ENCODE data around the gene GBX2.

Gene GBX2

DNA sequence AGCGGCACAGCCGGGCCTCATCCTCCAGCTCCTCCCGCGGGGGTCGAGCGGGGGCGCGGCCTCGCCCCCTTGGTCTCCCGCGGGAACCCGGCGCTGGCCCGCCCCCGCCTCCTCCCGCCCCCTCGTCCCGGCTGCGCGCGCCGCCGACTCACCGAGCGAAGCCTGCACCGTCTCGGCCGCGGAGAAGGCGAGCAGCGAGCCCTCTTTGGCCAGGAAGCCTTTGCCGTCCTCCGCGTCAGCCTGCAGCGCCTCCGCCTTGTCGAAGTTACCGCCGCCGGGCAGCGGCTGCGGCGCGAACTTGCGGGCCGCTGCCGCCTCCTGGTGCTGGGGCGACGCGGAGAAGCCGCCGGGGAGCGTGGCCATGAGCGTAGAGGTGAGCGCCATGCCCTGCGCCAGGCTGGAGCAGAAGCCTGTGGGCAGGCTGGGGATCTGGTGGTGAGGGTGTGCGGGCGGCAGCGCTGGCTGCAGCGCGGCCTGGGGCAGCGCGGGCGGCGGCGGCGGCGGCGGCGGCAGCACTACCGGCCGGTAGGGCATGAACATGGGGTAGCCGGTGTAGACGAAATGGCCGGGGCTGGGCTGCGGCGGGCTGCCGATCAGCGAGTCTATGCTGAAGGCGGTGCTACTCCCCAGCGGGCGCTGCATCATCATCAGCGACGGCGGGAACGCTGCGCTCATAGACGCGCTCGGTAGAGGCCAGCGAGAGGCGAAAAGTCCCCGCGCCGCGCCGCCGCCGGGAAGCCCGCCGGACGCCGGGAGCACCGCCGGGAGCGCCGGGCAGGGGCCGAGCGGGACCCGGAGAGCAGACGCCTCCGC, 683 bp downstream of the GBX2 start:
- no peak for DNase-seq

DNA sequence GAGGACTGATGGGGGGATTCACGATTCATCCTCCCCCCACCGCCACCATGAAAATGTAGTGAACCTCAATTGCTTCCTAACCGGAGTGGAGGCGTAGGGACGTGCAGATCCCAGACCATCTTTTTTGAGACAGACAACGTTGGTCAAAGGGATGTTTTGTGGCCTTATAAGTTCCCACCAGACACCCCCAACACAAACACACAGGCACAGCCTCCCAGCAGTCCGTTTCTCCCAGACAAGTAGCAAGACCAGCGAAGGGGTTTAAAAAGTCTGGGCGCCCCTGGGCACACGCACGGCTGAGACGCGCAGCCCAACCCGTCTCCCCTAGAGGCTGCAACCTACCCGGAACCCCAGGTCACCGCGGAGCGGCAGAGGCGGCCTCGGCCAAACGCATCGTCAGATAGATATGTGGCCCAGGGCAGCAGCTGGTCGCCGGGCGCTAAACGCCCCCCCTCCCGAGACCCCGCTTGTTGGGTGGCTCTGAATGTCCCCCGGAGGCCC, 1.3 kb downstream of the GBX2 start:
- no peak for DNase-seq

DNA sequence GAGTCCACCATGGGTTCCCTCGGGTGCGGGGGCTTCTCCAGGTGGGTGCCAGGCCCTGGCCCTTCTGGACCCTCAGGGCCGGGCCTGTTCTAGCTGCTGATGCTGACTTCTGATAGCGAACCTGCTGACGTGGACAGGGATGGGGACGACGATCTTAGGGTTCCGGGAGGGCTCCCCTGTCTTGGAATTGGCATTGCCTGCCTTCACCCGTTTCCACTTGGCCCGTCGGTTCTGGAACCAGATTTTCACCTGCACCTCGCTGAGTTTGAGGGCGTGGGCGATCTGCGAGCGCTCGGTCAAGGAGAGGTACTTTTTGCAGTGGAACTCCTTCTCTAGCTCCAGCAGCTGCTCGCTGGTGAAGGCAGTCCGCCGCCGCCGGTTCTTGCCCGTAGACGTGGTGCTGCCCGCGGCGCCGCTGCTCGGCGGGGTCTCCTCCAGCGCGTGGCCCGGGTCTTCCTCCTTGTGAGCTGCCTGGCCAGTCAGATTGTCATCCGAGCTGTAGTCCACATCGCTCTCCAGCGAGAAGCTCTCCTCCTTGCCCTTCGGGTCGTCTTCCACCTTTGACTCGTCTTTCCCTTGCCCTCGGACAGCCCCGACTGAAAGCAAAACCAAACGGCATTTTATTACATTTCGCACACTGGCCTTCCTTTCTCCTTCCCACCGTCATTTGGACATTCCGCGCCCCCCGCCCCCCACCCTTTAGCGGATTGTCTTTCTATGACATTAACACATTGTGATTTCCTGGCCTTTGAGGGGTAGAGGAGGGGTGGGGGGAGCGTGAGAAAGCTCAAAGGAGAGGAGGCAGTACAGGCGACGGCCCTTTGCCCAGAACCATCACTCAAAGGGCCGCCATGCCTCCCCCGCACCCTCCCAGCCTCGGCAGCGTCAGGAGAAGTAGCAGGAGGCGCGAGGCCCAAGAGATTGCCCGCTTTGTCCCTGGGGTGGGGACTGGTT, 2.1 kb downstream of the GBX2 start:
- no peak for DNase-seq

DNA sequence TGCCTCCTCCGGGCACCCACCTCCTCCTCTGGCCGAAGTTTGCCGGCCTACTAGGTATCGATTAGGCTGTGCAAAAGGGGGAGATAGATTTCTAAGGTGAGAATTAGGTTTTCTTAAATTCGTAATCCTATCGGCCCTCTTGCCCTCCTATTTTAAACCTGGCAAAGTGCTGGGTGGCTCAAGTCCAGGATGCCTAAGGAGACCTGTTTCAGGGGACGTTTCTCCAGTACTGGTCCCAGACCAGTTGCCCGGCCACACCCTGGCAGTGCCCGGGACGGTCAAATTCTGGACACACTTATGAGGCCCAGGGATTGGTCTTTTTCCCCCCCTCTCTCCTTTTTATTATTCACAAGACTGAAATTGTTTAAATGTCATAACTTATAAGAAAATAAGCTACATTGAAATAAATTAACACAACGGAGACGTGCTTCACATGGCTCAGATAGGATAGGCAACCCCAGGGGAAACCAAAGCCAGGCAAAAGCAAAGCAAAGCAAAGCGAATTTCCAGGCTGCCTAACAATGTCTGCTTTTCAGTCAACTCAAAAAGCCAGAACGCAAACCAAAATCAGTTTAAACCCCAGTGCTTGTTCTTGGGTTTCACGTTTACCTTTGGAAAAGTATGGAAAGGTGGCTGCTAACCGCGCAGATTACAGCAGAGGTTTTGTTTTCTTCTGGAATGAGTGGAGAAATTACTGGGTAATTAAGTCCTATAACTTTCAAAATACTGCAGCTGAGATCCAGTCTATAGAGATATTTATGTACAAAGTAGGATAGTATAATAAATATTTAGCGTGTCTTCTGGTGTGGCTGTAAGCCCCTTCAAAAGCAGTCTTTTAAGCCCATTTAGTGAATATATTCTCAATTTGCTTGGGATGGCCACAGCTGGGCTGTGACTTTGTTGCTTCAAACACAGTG, 3.0 kb downstream of the GBX2 start:
- no peak for DNase-seq

DNA sequence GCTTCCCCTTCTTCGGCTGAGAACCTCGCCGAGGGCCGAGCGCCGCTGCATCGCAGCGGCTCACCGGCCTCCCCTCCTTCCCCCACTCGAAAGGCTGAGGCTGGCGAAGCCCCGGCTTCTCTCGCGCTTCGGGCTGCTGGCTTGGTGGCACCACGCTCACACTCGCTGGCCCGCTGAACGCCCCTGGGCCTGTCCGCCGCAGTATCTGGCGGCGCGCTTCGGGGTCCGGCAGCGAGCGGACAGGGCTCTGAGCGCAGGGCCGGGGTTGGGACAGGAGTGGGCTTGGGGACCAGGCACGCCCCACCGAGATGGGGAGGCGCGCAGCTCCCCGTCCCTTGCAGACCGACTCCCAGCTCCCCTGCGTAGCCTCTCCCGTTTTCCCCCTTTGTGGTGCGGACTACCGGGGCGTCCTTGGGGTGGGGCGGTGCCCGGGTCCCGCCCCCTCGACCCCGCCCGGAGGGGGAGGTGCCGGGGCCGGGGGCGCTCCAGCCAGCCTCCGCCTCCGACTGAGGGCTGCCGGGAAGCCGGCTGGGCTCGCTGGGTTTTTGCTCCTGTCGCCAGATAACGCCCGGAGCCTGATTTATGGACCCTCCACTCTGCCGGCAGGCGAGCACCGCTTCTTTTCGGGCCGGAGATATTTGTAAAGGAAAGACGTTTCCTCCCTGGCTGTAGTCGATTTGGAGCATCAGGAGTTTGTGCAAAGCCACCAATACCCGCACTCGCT, 3.8 kb downstream of the GBX2 start:
- DNase-seq, result no peak

DNA sequence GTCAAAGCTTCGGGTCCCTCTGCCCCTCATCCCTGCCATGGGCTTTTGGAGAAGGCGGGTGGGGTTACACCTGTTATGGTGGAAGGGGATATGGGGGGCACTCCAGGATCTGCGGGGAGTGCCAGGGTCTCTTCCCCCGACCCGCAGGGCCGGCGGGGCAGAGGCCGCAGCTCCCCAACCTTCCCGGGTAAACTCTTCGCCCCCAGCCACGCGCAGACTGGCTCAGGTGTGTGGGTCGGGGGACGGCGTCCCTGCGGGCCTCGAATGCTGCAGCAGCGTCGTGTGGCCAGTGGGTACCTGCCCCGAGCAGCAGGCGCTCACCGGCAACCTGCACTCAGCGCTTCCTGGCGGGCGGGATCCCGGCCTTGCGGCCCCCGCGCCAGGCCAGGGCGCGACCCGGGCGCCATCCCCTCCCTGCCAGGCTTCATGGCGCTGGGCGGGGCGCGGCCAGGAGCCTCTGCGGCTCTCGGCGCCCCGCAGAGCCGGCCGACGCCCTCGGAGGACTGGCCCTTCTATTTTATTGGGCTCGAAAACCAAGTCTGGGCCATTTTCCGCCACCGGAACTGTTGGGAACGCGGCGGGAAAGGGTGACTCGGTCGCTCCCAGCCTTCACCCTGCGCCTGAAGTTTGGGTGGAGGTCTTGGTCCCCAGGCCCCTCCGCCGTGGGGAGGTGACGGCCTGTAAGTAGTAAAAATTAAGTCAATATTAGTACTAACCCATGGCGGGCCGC, 4.5 kb downstream of the GBX2 start:
- DNase-seq, result no peak

DNA sequence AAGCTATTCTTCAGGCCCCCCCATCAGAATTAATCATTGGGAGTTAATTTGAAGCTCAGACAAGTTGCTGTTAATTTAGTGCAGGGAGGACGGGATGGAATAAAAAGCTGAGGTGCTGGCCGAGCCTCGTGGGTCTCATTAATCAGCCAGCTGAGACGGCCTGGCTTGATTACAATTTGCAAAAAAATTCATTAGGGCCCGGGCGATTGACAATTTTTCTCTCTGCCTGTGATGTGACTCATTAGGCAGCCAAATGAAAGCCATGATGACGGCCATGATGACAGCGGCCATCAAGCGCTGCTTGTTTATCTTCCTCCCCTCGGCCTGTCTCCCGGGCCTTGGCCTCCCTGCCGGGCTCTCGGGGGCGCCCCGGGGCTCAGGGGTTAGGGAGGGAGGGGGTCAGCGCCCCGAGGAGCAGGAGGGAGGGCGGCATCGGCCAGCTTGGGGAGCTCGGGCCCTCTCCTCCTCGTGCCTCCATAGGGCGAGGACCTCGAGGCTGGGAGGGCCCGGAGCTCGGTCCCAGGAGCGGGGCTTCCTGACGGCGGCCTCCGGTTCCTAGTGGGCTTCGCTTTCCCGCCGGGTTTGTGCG, 5.2 kb downstream of the GBX2 start:
- DNase-seq, result no peak

DNA sequence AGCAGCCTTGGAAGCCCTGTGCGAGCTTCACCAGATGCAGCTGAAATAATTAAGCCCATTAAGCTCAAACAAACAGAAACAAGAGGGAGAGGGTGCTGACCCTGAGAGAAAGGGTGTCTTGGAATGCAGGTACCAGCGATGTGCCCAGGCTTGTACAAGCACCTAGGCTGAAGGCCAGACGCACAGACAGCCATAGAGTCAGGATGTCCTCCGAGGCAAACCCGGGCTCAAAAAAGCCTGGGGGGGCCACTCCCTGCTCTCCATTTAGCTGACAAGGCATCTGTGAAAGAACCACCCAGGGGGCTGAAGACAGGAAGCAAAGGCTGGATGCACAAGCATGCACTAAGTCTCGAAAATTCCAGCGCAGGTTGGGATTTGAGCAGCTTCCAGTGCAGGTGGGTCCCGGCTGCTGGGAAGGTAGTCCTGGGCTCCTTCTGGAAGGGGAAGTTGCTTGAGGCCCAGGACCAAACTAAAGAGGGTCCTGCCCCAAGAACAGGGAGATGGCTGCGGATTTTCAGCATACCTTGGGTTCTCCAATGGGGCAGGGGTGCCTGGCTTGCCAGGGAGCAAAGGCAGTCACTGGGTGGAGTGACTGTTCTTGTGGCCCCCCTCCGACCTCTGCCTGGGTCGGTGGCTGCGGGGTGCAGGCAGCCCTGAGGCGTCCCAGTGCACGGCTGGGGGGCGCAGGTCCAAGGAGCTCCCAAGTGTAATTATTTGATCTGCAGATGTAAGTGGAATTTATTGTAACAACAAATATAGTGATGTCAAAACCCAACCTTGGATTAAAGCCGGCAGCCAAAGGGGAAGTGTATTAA, 5.9 kb downstream of the GBX2 start:
- DNase-seq, result no peak

DNA sequence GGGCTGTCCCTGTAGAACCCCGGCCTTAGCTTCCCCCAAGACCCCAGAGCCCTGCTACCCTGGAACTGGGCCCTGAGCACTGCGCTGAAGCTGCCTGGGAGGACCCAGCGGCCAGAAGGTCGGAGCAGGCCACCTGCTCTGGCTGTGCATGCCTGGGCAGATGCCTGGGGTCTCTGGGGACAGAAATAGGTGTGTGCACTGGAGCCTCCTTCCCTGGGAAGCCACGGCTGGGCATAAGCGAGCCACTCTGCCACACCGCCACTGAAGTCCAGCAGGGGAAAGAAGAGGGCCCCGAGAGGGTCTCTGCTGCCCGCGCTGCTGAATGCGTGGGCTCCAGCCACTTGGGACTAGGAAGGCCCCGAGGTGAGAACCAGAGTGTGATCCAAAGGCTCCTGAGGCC, 6.7 kb downstream of the GBX2 start:
- DNase-seq, result no peak

DNA sequence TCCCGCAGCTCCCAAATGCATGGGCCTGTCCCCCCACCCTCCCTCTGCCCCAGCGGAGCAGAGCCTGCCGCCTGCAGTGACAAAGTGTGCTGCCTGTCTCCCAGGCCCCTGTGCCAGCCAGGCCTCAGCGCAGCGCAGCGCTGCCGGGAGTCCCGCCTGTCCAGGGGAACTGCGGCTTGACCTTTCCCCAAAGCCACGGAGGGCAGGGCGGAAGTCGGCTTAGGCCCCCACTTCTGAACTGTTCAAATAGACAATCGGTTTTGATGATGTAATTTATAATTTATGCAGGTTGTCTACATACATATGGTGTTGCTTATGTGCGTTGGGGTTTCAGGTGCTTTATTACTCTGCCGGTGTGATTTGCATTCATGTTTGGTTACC, 7.1 kb downstream of the GBX2 start:
- no peak for DNase-seq

DNA sequence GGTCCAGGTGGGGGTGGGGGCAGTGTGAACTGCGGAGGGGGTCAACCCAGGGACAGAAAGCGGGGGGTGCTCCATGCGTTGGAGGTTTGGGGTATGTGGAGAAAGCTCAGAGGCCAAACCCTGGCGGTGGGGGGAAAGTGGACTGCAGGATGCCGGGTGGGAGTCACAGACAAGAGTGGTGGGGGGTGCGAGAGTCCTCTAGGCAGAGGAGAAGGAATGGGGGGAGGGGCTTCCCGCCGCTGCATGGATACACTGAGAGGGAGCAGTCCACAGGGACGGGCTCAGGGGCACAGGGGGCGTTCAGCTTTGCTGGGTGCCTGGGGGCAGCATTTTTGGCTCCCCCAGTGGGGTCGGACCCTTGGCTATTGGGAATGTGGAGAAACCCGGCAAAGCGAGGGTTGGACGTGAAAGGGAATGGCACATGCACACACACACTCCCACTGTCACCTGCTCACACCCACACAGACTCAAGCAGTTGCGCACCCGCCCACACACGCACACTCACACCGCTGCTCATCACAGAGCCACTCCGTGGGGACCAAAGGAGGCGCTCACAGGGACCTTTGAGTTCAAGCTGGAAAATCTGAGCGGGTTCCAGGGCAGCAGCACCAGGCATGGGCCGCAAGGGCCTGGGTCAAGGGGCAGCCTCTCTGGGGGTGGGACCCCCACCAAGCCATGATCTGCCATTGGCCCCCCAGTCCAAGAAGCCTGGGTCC, 7.7 kb downstream of the GBX2 start:
- no peak for DNase-seq

DNA sequence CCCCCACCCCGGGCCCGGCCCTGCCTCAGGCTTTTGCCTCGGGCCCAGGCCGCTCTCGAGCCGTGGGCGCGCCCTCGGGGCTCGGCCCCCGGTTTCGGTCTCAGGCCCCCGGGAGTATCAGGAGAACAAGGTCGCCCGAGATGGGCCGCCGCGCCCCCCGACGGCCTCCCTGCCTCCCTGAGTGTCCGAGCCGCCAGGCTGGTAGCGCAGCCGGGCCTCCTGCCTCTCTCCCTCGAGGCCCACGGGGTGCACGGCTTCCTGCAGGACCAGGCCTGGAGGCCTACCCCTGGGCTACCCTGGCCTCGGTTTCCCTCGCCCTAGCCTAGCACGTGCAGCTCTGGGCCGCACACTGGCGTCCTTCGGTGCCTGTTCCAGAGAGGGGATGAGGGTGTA, 8.4 kb downstream of the GBX2 start:
- no peak for DNase-seq

DNA sequence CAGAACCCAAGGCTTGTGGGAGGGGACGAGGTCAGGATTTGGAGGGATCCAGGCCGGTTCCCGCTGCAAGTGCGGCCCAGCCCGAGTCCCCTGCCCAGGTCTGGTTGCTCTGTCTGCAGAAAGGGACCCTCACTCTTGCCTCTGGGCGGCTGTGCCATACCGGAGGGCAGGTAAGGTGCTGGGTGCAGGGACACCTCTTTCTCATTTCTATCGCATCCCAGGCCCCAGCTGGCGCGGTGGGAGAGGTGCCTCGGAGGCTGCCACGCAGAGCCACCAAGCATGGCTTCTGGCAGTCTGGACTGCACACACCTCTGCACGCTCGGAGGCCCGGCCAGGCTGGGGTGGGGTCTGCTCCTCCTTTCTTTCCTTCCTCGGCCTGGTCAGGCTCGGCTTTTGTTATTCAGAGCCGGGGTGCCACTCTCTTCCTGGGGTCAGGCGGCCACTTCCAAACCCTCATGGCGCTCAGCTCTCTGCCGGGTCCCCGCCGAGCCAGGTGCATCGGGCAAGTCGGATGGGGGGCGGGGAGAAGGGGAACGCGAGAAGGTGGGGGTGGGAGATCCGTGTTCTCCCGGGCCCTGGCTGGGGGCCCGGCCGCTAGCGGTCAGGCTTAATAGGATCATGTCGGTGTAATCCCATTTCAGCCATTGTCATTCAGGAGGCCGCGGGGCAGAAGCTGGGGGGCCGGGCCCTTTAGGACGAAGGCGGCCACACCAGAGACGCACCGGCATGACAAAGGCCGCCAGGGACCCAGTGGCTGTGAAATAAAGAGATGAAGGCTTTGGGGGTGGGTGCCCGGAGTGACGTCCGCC, 9.0 kb downstream of the GBX2 start:
- DNase-seq, result no peak

DNA sequence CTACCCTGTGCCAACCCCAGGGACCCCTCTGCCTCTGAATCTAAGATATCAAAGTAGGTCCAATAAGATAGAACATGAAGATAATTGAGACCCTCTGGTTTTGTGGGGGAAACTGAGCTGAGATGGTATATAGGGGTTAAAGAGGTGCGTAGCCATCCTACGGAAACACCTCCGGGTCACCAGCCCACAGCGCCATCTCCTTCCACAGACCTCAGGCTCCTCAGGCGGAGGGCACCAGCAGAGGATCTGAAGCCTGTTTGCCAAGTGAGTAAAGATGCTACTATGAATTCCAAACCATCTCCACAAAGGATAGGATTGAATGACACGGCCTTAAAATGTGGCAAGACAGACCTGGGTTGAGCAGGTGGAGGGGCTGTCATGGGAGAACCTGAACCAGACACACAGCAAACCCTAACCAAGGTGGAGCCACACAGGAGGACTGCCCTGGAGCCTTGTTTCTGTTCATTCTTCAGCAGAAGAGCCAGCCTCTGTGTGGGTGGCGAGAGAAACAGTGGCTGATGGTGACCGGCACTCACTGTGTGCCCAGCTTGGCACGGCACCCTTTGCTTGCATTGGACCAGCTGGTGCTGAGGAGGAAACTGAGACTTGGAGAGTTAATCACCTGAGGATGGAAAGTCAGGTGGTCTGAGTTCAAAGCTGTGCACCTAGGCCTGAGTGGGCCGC, 10.2 kb downstream of the GBX2 start:
- DNase-seq, result no peak

DNA sequence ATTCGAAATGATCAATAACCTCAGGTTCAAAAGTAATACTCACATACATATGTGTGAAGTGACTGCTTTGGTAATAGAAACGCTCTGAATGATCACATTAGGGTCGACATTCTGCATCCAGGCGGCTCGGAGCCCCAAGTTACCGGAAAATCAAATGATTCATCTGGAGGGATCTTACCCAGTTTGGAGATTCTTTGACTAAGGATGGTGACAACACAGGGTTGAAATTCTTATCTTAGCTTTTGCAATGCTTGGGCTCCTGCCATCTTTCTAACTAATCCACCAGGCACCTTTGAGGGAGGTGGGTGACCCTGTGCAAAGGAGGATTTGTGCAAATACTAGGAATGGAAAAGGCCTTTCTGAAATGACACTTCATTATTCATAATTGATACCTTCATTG, 10.8 kb downstream of the GBX2 start:
- no peak for DNase-seq

DNA sequence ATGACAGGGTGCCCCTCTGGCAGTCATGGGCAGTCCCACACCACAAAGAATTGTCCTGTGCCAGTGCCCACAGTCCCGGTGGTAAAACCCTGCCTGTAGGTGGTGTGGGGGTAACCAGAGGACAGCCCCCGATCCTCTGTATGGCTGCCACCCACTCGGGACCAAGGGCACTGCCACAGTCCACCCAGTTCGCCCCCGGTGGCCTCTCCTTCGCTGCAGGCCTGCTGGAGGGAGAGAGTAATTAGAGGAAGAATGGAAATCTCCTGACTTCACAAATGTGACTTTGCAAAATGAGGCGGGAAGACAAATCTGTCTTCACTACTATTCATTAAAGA, 11.4 kb downstream of the GBX2 start:
- no peak for DNase-seq

DNA sequence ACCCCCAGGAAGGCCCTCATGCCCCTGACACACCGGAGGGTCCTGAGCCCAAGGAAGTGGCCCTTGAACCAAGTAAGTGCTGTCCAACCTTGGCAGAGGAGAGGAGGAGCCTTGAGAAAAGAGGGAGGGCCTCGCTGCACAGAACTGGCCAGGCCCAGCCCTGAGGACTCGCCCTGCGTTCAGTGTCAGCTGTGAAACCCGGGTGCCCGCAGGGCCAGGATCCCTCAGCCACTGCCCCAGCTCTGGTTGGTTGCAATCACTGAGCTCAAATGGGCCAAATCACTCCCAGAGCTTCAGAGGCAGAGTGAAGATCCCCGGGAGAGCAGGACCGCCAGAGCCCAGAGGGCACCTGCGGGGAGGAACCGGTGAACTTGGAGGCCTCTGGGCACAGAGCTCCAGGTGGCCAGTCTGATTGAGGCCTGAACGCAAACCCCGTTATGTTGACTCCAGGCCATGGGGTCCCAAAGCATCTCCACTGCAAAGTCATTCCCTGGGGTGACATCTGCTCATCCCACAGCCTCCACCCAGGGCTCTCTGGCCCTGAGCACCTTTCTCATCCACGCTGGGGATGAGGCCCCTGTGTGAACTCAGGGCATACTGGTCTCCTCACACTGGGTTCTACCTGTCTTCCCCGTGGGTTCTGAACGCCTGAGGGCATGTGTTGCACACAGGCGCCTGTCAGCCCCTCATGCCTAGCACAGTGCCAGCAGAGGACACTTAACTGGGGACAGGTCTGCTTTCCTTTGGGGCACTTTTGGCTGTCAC, 11.9 kb downstream of the GBX2 start:
- no peak for DNase-seq
